Measurements from ENCODE around the gene SNCA. TPM values are rescaled to one million over a fixed set of nuclear protein-coding genes. Genes with fewer than 3 reads are reported as not detected.

Gene SNCA
- total RNA-seq, 1 donor from 2014 or later = 83.0 TPM

GRCh38 chr4:89719536-89720090 is 117.3 kb downstream of the SNCA start:
- Histone ChIP-seq H3K27me3 (ENCODE audit: control insufficient read depth in 3 of 3, insufficient read depth in 3 of 3, low read length in 3 of 3) (no peaks in the 10 kb centered on the region), H3K4me3 (ENCODE audit: low read length in 3 of 3) (no peak overlapping the region), H3K36me3 (ENCODE audit: control insufficient read depth in 3 of 3, insufficient read depth in 3 of 3, low read length in 3 of 3) (no peaks in the 10 kb centered on the region), H3K9ac (ENCODE audit: low read depth in 1 of 3, low read length in 3 of 3) (no peak overlapping the region), H3K9me3 (ENCODE audit: control insufficient read depth in 3 of 3, low read length in 3 of 3) (no peaks in the 10 kb centered on the region), H3K4me1 (ENCODE audit: control insufficient read depth in 3 of 3, insufficient read depth in 3 of 3, low read length in 3 of 3) (no peaks in the 10 kb centered on the region), H3K27ac (ENCODE audit: low read depth, low read length) (no peak overlapping the region)

- no peaks in the 10 kb centered on the region for H3K9me3 ChIP-seq (ENCODE audit: control insufficient read depth in 3 of 3, low read length in 3 of 3)
- H3K27me3 ChIP-seq (ENCODE audit: control insufficient read depth in 3 of 3, insufficient read depth in 3 of 3, low read length in 3 of 3) = no peaks in the 10 kb centered on the region
- no peaks in the 10 kb centered on the region for H3K4me1 ChIP-seq (ENCODE audit: control insufficient read depth in 3 of 3, insufficient read depth in 3 of 3, low read length in 3 of 3)
- no peak overlapping the region for H3K27ac ChIP-seq (ENCODE audit: low read depth, low read length)
- no peak overlapping the region for H3K9ac ChIP-seq (ENCODE audit: low read depth in 1 of 3, low read length in 3 of 3)
- H3K4me3 ChIP-seq (ENCODE audit: low read length in 3 of 3) = no peak overlapping the region
- H3K36me3 ChIP-seq (ENCODE audit: control insufficient read depth in 3 of 3, insufficient read depth in 3 of 3, low read length in 3 of 3) = no peaks in the 10 kb centered on the region
Observed at GRCh38 chr4:89716893-89717292, 120.1 kb downstream of the SNCA start.

- no peak overlapping the region for H3K9ac ChIP-seq (ENCODE audit: low read depth in 1 of 3, low read length in 3 of 3)
- H3K4me3 ChIP-seq (ENCODE audit: low read length in 3 of 3) = no peak overlapping the region
- H3K4me1 ChIP-seq (ENCODE audit: control insufficient read depth in 3 of 3, insufficient read depth in 3 of 3, low read length in 3 of 3) = no peaks in the 10 kb centered on the region
- no peak overlapping the region for H3K27ac ChIP-seq (ENCODE audit: low read depth, low read length)
- no peaks in the 10 kb centered on the region for H3K36me3 ChIP-seq (ENCODE audit: control insufficient read depth in 3 of 3, insufficient read depth in 3 of 3, low read length in 3 of 3)
- no peaks in the 10 kb centered on the region for H3K9me3 ChIP-seq (ENCODE audit: control insufficient read depth in 3 of 3, low read length in 3 of 3)
- no peaks in the 10 kb centered on the region for H3K27me3 ChIP-seq (ENCODE audit: control insufficient read depth in 3 of 3, insufficient read depth in 3 of 3, low read length in 3 of 3)
Observed at GRCh38 chr4:89715631-89716030, 121.3 kb downstream of the SNCA start.

- Histone ChIP-seq H3K9me3 (ENCODE audit: control insufficient read depth in 3 of 3, low read length in 3 of 3) (no peaks in the 10 kb centered on the region), H3K27me3 (ENCODE audit: control insufficient read depth in 3 of 3, insufficient read depth in 3 of 3, low read length in 3 of 3) (no peaks in the 10 kb centered on the region), H3K36me3 (ENCODE audit: control insufficient read depth in 3 of 3, insufficient read depth in 3 of 3, low read length in 3 of 3) (no peaks in the 10 kb centered on the region), H3K9ac (ENCODE audit: low read depth in 1 of 3, low read length in 3 of 3) (no peak overlapping the region), H3K4me1 (ENCODE audit: control insufficient read depth in 3 of 3, insufficient read depth in 3 of 3, low read length in 3 of 3) (no peaks in the 10 kb centered on the region), H3K4me3 (ENCODE audit: low read length in 3 of 3) (no peak overlapping the region), H3K27ac (ENCODE audit: low read depth, low read length) (no peak overlapping the region)
Observed at GRCh38 chr4:89712827-89713226, 124.1 kb downstream of the SNCA start.

GRCh38 chr4:89712141-89712540 is 124.8 kb downstream of the SNCA start:
- no peaks in the 10 kb centered on the region for H3K9me3 ChIP-seq (ENCODE audit: control insufficient read depth in 3 of 3, low read length in 3 of 3)
- no peak overlapping the region for H3K27ac ChIP-seq (ENCODE audit: low read depth, low read length)
- H3K36me3 ChIP-seq (ENCODE audit: control insufficient read depth in 3 of 3, insufficient read depth in 3 of 3, low read length in 3 of 3) = no peaks in the 10 kb centered on the region
- no peak overlapping the region for H3K9ac ChIP-seq (ENCODE audit: low read depth in 1 of 3, low read length in 3 of 3)
- H3K27me3 ChIP-seq (ENCODE audit: control insufficient read depth in 3 of 3, insufficient read depth in 3 of 3, low read length in 3 of 3) = no peaks in the 10 kb centered on the region
- H3K4me1 ChIP-seq (ENCODE audit: control insufficient read depth in 3 of 3, insufficient read depth in 3 of 3, low read length in 3 of 3) = no peaks in the 10 kb centered on the region
- no peak overlapping the region for H3K4me3 ChIP-seq (ENCODE audit: low read length in 3 of 3)

- H3K9ac ChIP-seq (ENCODE audit: low read depth in 1 of 3, low read length in 3 of 3) = no peak overlapping the region
Observed at GRCh38 chr4:89708903-89709421, 128.0 kb downstream of the SNCA start.

GRCh38 chr4:89707467-89707866 is 129.5 kb downstream of the SNCA start:
- no peak overlapping the region for H3K4me3 ChIP-seq (ENCODE audit: low read length in 3 of 3)
- H3K9ac ChIP-seq (ENCODE audit: low read depth in 1 of 3, low read length in 3 of 3) = no peak overlapping the region
- H3K27me3 ChIP-seq (ENCODE audit: control insufficient read depth in 3 of 3, insufficient read depth in 3 of 3, low read length in 3 of 3) = no peaks in the 10 kb centered on the region
- H3K27ac ChIP-seq (ENCODE audit: low read depth, low read length) = no peak overlapping the region
- no peaks in the 10 kb centered on the region for H3K9me3 ChIP-seq (ENCODE audit: control insufficient read depth in 3 of 3, low read length in 3 of 3)
- no peaks in the 10 kb centered on the region for H3K36me3 ChIP-seq (ENCODE audit: control insufficient read depth in 3 of 3, insufficient read depth in 3 of 3, low read length in 3 of 3)
- no peaks in the 10 kb centered on the region for H3K4me1 ChIP-seq (ENCODE audit: control insufficient read depth in 3 of 3, insufficient read depth in 3 of 3, low read length in 3 of 3)

More at GRCh38 chr4:89708903-89709421, 128.0 kb downstream of the SNCA start:
- no peaks in the 10 kb centered on the region for H3K4me1 ChIP-seq (ENCODE audit: control insufficient read depth in 3 of 3, insufficient read depth in 3 of 3, low read length in 3 of 3)
- no peak overlapping the region for H3K4me3 ChIP-seq (ENCODE audit: low read length in 3 of 3)
- H3K36me3 ChIP-seq (ENCODE audit: control insufficient read depth in 3 of 3, insufficient read depth in 3 of 3, low read length in 3 of 3) = no peaks in the 10 kb centered on the region
- H3K27me3 ChIP-seq (ENCODE audit: control insufficient read depth in 3 of 3, insufficient read depth in 3 of 3, low read length in 3 of 3) = no peaks in the 10 kb centered on the region
- no peak overlapping the region for H3K27ac ChIP-seq (ENCODE audit: low read depth, low read length)
- H3K9me3 ChIP-seq (ENCODE audit: control insufficient read depth in 3 of 3, low read length in 3 of 3) = no peaks in the 10 kb centered on the region

- Histone ChIP-seq H3K36me3 (ENCODE audit: control insufficient read depth in 3 of 3, insufficient read depth in 3 of 3, low read length in 3 of 3) (no peaks in the 10 kb centered on the region), H3K27ac (ENCODE audit: low read depth, low read length) (no peak overlapping the region), H3K4me1 (ENCODE audit: control insufficient read depth in 3 of 3, insufficient read depth in 3 of 3, low read length in 3 of 3) (no peaks in the 10 kb centered on the region), H3K9ac (ENCODE audit: low read depth in 1 of 3, low read length in 3 of 3) (no peak overlapping the region), H3K27me3 (ENCODE audit: control insufficient read depth in 3 of 3, insufficient read depth in 3 of 3, low read length in 3 of 3) (no peaks in the 10 kb centered on the region), H3K4me3 (ENCODE audit: low read length in 3 of 3) (no peak overlapping the region), H3K9me3 (ENCODE audit: control insufficient read depth in 3 of 3, low read length in 3 of 3) (no peaks in the 10 kb centered on the region)
Observed at GRCh38 chr4:89704651-89705395, 132.1 kb downstream of the SNCA start.

GRCh38 chr4:89703829-89704590 is 133.0 kb downstream of the SNCA start:
- no peaks in the 10 kb centered on the region for H3K36me3 ChIP-seq (ENCODE audit: control insufficient read depth in 3 of 3, insufficient read depth in 3 of 3, low read length in 3 of 3)
- H3K4me1 ChIP-seq (ENCODE audit: control insufficient read depth in 3 of 3, insufficient read depth in 3 of 3, low read length in 3 of 3) = no peaks in the 10 kb centered on the region

More at GRCh38 chr4:89703829-89704590, 133.0 kb downstream of the SNCA start:
- Histone ChIP-seq H3K27me3 (ENCODE audit: control insufficient read depth in 3 of 3, insufficient read depth in 3 of 3, low read length in 3 of 3) (no peaks in the 10 kb centered on the region), H3K9ac (ENCODE audit: low read depth in 1 of 3, low read length in 3 of 3) (no peak overlapping the region), H3K4me3 (ENCODE audit: low read length in 3 of 3) (no peak overlapping the region), H3K27ac (ENCODE audit: low read depth, low read length) (no peak overlapping the region), H3K9me3 (ENCODE audit: control insufficient read depth in 3 of 3, low read length in 3 of 3) (no peaks in the 10 kb centered on the region)

Data from skeletal muscle tissue (tissue), 4 donors.